Liver (tissue), 9 donors: ENCODE measurements around the gene KCTD4. TPM values are rescaled to one million over a fixed set of nuclear protein-coding genes. Genes with fewer than 3 reads are reported as not detected.

Experiments
- DNase-seq: peaks from one replicate; pipeline ENCODE4 v3.0.0-alpha.2; 2017; ENCODE audit warnings: low spot score
- H3K27ac ChIP-seq, 2 donors: one replicate each; pipeline ENCODE4 v1.7.0; 2013; ENCODE audit warnings: inconsistent platforms in 2 of 2, low read length in 2 of 2, control low read depth in 1 of 2, low read depth in 1 of 2, mild to moderate bottlenecking in 1 of 2
- H3K27me3 ChIP-seq, 4 donors: one replicate each; pipeline versions ENCODE4 v1.6.1 to v1.7.0; 2013; ENCODE audit warnings: low read length in 3 of 4, inconsistent platforms in 1 of 4, mild to moderate bottlenecking in 1 of 4, moderate library complexity in 1 of 4; ENCODE audit not compliant: control insufficient read depth in 4 of 4, insufficient read depth in 4 of 4
- H3K36me3 ChIP-seq, 4 donors: one replicate each; pipeline versions ENCODE4 v1.6.1 to v1.7.0; 2013; ENCODE audit warnings: low read length in 3 of 4, mild to moderate bottlenecking in 3 of 4, low read depth in 1 of 4, moderate library complexity in 1 of 4; ENCODE audit not compliant: control insufficient read depth in 4 of 4, insufficient read depth in 3 of 4
- H3K4me1 ChIP-seq, 4 donors: one replicate each; pipeline versions ENCODE4 v1.6.1 to v1.7.0; 2013; ENCODE audit warnings: low read length in 3 of 4, mild to moderate bottlenecking in 3 of 4, moderate library complexity in 1 of 4; ENCODE audit not compliant: control insufficient read depth in 4 of 4, insufficient read depth in 4 of 4
- H3K4me3 ChIP-seq, 3 donors: one replicate each; pipeline versions ENCODE4 v1.6.1 to v1.7.0; 2013; ENCODE audit warnings: low read length in 3 of 3, control low read depth in 1 of 3, low read depth in 1 of 3, mild to moderate bottlenecking in 1 of 3
- H3K9ac ChIP-seq, 2 donors: one replicate each; pipeline ENCODE4 v1.7.0; 2013; ENCODE audit warnings: low read length in 2 of 2, mild to moderate bottlenecking in 2 of 2, moderate library complexity in 2 of 2, control low read depth in 1 of 2, low read depth in 1 of 2
- H3K9me3 ChIP-seq, 4 donors: one replicate each; pipeline versions ENCODE4 v1.6.1 to v1.7.0; 2013; ENCODE audit warnings: low read length in 3 of 4; ENCODE audit not compliant: control insufficient read depth in 4 of 4
- EGR1 ChIP-seq, 2 donors: IDR thresholded peaks; 2 replicates each; pipeline ENCODE4 v1.6.1; 2016 to 2018; ENCODE audit warnings: antibody characterized with exemption in 2 of 2, low read depth in 2 of 2
- FOXA1 ChIP-seq: IDR thresholded peaks from 2 replicates; pipeline ENCODE4 v1.6.1; 2016; ENCODE audit warnings: antibody characterized with exemption
- FOXA2 ChIP-seq: IDR thresholded peaks from 2 replicates; pipeline ENCODE4 v1.6.1; 2016; ENCODE audit warnings: antibody characterized with exemption
- GABPA ChIP-seq, 2 donors: IDR thresholded peaks in 1 of 2; conservative IDR thresholded peaks in 1 of 2; 2 replicates each; pipeline ENCODE4 v1.6.1; 2016; ENCODE audit warnings: antibody characterized with exemption in 2 of 2, mild to moderate bottlenecking in 1 of 2, moderate library complexity in 1 of 2
- HNF4A ChIP-seq, 2 donors: conservative IDR thresholded peaks; 2 replicates each; pipeline ENCODE4 v1.6.1; 2016; ENCODE audit warnings: antibody characterized with exemption in 2 of 2, mild to moderate bottlenecking in 2 of 2
- HNF4G ChIP-seq: IDR thresholded peaks from 2 replicates; pipeline ENCODE4 v1.6.1; 2016; ENCODE audit warnings: antibody characterized with exemption
- JUND ChIP-seq, 2 donors: IDR thresholded peaks; 2 replicates each; pipeline ENCODE4 v1.6.1; 2016; ENCODE audit warnings: antibody characterized with exemption in 2 of 2
- NR2F2 ChIP-seq: IDR thresholded peaks from 2 replicates; pipeline ENCODE4 v1.6.1; 2016; ENCODE audit warnings: antibody characterized with exemption
- RAD21 ChIP-seq, 2 donors: IDR thresholded peaks; 2 replicates each; pipeline ENCODE4 v1.6.1; 2016; ENCODE audit warnings: antibody characterized with exemption in 2 of 2, mild to moderate bottlenecking in 2 of 2
- RXRA ChIP-seq, 2 donors: IDR thresholded peaks; 2 replicates each; pipeline ENCODE4 v1.6.1; 2017 to 2018; ENCODE audit warnings: antibody characterized with exemption in 2 of 2, mild to moderate bottlenecking in 1 of 2
- SP1 ChIP-seq: IDR thresholded peaks from 2 replicates; pipeline ENCODE4 v1.6.1; 2018; ENCODE audit warnings: antibody characterized with exemption, mild to moderate bottlenecking
- TAF1 ChIP-seq: conservative IDR thresholded peaks from 2 replicates; pipeline ENCODE4 v1.6.1; 2016; ENCODE audit warnings: antibody characterized with exemption, mild to moderate bottlenecking
- YY1 ChIP-seq: IDR thresholded peaks from 2 replicates; pipeline ENCODE4 v1.6.1; 2016; ENCODE audit warnings: antibody characterized with exemption, mild to moderate bottlenecking
- WGBS: extraction: QIAGEN DNeasy Blood & Tissue Kit; methylation state at CpG from one replicate; pipeline ENCODE4 v1.1.7; 2013; 5-methylcytosine and 5-hydroxymethylcytosine counted together
- polyA plus RNA-seq, 2 donors: library from polyadenylated mRNA; stranded (reverse) in 1 of 2; unstranded in 1 of 2; fragments of 200-250 nt in 1 of 2; fragments of >200 nt in 1 of 2; fragmentation: Nextera tagmentation in 1 of 2; extraction: Ambion mirVana in 1 of 2; gene quantifications; one replicate each; pipeline versions ENCODE4 v1.2.1 to v1.2.3, GENCODE V29; 2013 to 2015
- total RNA-seq, 2 donors: library from RNA; depleted of rRNA; stranded (reverse); fragments of >200 nt; gene quantifications; one replicate each; pipeline ENCODE4 v1.2.3, GENCODE V29; 2014
- TF ChIP-seq, protein P1 (sequence below): IDR thresholded peaks from 2 replicates; pipeline ENCODE4 v1.6.1; 2016; ENCODE audit warnings: antibody characterized with exemption, mild to moderate bottlenecking
- TF ChIP-seq, protein P2 (sequence below): fragments of 150-350 bp; IDR thresholded peaks from 2 replicates; pipeline ENCODE4 v1.5.1; 2017; ENCODE audit warnings: improper control_type of control experiment, low read depth, low read length; ENCODE audit not compliant: missing input control
- TF ChIP-seq, protein P3 (sequence below): IDR thresholded peaks from 2 replicates; pipeline ENCODE4 v1.6.1; 2016; ENCODE audit warnings: antibody characterized with exemption
- TF ChIP-seq, protein P4 (sequence below): IDR thresholded peaks from 2 replicates; pipeline ENCODE4 v1.6.1; 2016; ENCODE audit warnings: antibody characterized with exemption
- TF ChIP-seq, protein P5 (sequence below): IDR thresholded peaks from 2 replicates; pipeline ENCODE4 v1.6.1; 2016; ENCODE audit warnings: antibody characterized with exemption
- donor health status: healthy.
- donor health status: healthy.
- donor health status: healthy.
- donor health status: healthy.
- donor health status: healthy.

Gene KCTD4
- total and polyA plus RNA-seq, 4 donors: 0.19 TPM; not detected in 3

DNA sequence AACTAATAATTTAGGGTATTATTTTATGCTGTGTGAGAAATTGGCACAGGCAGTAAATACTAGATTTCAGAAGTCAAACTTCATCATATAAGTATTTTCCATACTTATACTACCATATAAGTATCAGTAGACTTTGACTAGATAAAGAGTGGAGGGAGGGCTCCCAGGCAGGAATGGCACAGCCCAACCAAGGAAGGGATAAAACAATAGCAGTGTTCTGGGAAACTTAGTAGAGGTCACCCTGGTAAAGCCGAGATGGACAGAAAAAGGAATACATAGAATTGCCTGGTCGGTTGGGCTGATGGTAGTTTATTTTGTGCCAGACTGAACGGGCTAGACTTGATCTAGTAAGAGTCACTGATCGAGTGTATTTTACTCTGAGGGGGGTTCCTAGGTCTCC is 19.6 kb upstream of the KCTD4 start (continued):
- TF ChIP-seq, protein P1, sequence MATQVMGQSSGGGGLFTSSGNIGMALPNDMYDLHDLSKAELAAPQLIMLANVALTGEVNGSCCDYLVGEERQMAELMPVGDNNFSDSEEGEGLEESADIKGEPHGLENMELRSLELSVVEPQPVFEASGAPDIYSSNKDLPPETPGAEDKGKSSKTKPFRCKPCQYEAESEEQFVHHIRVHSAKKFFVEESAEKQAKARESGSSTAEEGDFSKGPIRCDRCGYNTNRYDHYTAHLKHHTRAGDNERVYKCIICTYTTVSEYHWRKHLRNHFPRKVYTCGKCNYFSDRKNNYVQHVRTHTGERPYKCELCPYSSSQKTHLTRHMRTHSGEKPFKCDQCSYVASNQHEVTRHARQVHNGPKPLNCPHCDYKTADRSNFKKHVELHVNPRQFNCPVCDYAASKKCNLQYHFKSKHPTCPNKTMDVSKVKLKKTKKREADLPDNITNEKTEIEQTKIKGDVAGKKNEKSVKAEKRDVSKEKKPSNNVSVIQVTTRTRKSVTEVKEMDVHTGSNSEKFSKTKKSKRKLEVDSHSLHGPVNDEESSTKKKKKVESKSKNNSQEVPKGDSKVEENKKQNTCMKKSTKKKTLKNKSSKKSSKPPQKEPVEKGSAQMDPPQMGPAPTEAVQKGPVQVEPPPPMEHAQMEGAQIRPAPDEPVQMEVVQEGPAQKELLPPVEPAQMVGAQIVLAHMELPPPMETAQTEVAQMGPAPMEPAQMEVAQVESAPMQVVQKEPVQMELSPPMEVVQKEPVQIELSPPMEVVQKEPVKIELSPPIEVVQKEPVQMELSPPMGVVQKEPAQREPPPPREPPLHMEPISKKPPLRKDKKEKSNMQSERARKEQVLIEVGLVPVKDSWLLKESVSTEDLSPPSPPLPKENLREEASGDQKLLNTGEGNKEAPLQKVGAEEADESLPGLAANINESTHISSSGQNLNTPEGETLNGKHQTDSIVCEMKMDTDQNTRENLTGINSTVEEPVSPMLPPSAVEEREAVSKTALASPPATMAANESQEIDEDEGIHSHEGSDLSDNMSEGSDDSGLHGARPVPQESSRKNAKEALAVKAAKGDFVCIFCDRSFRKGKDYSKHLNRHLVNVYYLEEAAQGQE: no peak
- TF ChIP-seq EGR1 (IDR thresholded peaks at IDR 0.05; ENCODE audit: low read depth in 2 of 2): no peak

DNA sequence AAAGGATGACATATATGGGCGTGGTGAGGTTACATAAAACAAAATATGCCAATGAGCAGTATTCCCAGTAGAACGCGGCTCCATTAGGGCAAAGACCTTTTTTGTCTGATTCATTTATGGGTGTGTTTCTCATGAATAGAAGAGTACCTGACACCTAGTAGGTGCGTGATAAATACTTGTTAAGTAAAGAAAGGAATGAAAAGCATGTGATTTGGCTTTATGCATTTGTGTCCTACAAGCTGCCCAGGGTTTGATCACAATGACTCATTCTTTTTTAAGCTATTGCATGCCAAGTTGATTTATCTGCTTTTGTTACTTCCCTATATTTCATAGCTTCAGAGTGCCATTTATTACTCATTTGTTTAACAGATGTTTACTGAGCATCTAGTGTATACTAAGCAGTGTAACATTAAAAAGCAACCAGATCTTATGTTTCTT is 19.1 kb upstream of the KCTD4 start:
- no peaks in the 10 kb centered on the region for H3K27me3 ChIP-seq
- no peak for DNase-seq
- no peak overlapping the region for H3K9ac ChIP-seq
- TF ChIP-seq JUND (IDR thresholded peaks at IDR 0.05) (peak in 1 of 2 donors; percentile 54), TAF1 (no peak), RXRA (IDR thresholded peaks at IDR 0.05) (peak in 1 of 2 donors; percentile 8)
- no peaks in the 10 kb centered on the region for H3K9me3 ChIP-seq
- H3K27ac ChIP-seq: peak overlapping the region in 1 of 2 donors; percentile 25
- WGBS: 54% methylated on average over 4 of the region's 4 CpGs
- peaks cover 0 to 1% (median 0%) of the 10 kb centered on the region in 4 donors for H3K36me3 ChIP-seq
- H3K4me3 ChIP-seq: peak overlapping the region in 2 of 3 donors; percentile 27 to 33
- H3K4me1 ChIP-seq: peaks cover 1 to 17% (median 5%) of the 10 kb centered on the region in 4 donors

DNA sequence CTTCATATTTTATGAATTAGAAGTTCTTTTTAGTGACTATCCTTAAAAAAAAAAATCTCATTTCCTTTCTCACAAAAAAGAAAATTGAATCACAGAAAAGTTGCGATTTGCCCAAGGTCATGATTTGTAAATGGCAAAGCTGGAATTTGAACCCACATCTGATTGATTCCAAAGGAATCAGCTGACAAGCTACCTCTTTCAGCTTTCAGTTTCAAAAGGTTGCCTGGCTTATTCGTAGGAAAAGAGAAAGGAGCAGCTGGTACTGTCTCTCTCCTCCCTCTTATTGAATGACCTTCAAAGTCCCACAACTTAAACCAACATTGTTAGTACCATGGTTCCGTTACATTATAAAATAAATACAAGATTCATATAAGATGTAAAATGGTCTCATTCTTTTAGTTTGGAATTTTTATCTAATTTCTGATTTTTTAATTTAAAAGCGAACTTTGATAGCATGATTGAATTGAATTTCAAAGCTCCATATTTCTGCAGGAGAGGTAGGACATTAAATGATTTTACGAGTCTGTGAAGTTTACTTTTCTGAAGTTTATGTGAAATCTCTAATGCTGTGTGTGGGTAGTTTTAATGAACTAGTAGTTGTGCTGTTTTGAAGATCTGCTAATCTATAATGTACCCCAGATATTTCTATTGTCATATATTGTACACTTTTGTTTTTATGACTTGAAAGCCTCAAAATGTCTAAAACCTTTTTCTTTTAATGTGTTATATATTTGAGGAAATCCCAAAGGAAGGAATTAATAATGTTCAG is 18.5 kb upstream of the KCTD4 start:
- Histone ChIP-seq H3K4me3 (peak overlapping the region in 2 of 3 donors; percentile 27 to 33), H3K9me3 (no peaks in the 10 kb centered on the region), H3K27ac (peak overlapping the region; percentile 51 to 80), H3K4me1 (peaks cover 1 to 17% (median 5%) of the 10 kb centered on the region in 4 donors), H3K27me3 (no peaks in the 10 kb centered on the region), H3K36me3 (no peaks in the 10 kb centered on the region), H3K9ac (peak overlapping the region; percentile 44 to 61)
- 34% methylated on average over 5 of the region's 5 CpGs for WGBS
- DNase-seq: no peak
- peak; percentile 11 to 56 for TF ChIP-seq JUND (IDR thresholded peaks at IDR 0.05)
- peak in 1 of 2 donors; percentile 24 for TF ChIP-seq GABPA (IDR thresholded peaks at IDR 0.05 in 1 of 2, conservative IDR thresholded peaks at IDR 0.05 in 1 of 2)
- TF ChIP-seq HNF4G: peak; percentile 80
- TF ChIP-seq TAF1: peak; percentile 66
- TF ChIP-seq, protein P2, sequence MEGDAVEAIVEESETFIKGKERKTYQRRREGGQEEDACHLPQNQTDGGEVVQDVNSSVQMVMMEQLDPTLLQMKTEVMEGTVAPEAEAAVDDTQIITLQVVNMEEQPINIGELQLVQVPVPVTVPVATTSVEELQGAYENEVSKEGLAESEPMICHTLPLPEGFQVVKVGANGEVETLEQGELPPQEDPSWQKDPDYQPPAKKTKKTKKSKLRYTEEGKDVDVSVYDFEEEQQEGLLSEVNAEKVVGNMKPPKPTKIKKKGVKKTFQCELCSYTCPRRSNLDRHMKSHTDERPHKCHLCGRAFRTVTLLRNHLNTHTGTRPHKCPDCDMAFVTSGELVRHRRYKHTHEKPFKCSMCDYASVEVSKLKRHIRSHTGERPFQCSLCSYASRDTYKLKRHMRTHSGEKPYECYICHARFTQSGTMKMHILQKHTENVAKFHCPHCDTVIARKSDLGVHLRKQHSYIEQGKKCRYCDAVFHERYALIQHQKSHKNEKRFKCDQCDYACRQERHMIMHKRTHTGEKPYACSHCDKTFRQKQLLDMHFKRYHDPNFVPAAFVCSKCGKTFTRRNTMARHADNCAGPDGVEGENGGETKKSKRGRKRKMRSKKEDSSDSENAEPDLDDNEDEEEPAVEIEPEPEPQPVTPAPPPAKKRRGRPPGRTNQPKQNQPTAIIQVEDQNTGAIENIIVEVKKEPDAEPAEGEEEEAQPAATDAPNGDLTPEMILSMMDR: no peak
- peak in 1 of 2 donors; percentile 14 for TF ChIP-seq EGR1 (IDR thresholded peaks at IDR 0.05; ENCODE audit: low read depth in 2 of 2)
- peak; percentile 41 to 47 for TF ChIP-seq RXRA (IDR thresholded peaks at IDR 0.05)
- peak; percentile 88 for TF ChIP-seq SP1
- peak; percentile 72 for TF ChIP-seq YY1
- no peak for TF ChIP-seq NR2F2
- no peak for TF ChIP-seq FOXA1
- TF ChIP-seq, protein P3, sequence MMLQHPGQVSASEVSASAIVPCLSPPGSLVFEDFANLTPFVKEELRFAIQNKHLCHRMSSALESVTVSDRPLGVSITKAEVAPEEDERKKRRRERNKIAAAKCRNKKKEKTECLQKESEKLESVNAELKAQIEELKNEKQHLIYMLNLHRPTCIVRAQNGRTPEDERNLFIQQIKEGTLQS: no peak
- TF ChIP-seq, protein P4, sequence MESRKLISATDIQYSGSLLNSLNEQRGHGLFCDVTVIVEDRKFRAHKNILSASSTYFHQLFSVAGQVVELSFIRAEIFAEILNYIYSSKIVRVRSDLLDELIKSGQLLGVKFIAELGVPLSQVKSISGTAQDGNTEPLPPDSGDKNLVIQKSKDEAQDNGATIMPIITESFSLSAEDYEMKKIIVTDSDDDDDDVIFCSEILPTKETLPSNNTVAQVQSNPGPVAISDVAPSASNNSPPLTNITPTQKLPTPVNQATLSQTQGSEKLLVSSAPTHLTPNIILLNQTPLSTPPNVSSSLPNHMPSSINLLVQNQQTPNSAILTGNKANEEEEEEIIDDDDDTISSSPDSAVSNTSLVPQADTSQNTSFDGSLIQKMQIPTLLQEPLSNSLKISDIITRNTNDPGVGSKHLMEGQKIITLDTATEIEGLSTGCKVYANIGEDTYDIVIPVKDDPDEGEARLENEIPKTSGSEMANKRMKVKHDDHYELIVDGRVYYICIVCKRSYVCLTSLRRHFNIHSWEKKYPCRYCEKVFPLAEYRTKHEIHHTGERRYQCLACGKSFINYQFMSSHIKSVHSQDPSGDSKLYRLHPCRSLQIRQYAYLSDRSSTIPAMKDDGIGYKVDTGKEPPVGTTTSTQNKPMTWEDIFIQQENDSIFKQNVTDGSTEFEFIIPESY: peak; percentile 52
- TF ChIP-seq FOXA2: no peak
- TF ChIP-seq, protein P5, sequence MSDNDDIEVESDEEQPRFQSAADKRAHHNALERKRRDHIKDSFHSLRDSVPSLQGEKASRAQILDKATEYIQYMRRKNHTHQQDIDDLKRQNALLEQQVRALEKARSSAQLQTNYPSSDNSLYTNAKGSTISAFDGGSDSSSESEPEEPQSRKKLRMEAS: no peak
- TF ChIP-seq HNF4A (conservative IDR thresholded peaks at IDR 0.05): peak; percentile 93 to 96
- TF ChIP-seq RAD21 (IDR thresholded peaks at IDR 0.05): peak; percentile 16 to 34
